Testis (tissue), 3 donors: ENCODE data around the gene MSRB1. TPM values are rescaled to one million over a fixed set of nuclear protein-coding genes. Genes with fewer than 3 reads are reported as not detected.
A peak's percentile ranks its signal among the peaks of the same experiment; 100 is the strongest.

ENCODE experiments used
- DNase-seq: peaks from one replicate; pipeline ENCODE4 v3.0.0-alpha.2; 2019
- H3K27ac ChIP-seq, 2 donors: fragments of 200-600 bp; sonication (generic); one replicate each; pipeline ENCODE4 v1.5.1; 2019
- H3K27me3 ChIP-seq: fragments of 200-600 bp; sonication (generic); one replicate; pipeline ENCODE4 v1.5.1; 2019
- H3K36me3 ChIP-seq: fragments of 200-600 bp; sonication (generic); one replicate; pipeline ENCODE4 v1.5.1; 2017; ENCODE audit warnings: low read depth; ENCODE audit errors: missing control alignments
- H3K4me1 ChIP-seq: fragments of 200-600 bp; sonication (generic); one replicate; pipeline ENCODE4 v1.5.1; 2019
- H3K4me3 ChIP-seq, 2 donors: fragments of 200-600 bp; sonication (generic); one replicate each; pipeline ENCODE4 v1.5.1; 2017 to 2019
- H3K9me3 ChIP-seq: fragments of 200-600 bp; sonication (generic); one replicate; pipeline ENCODE4 v1.5.1; 2017
- POLR2A ChIP-seq: fragments of 450-650 bp; IDR thresholded peaks from one replicate; pipeline ENCODE4 v1.6.1; 2017; ENCODE audit warnings: antibody characterized with exemption, mild to moderate bottlenecking, moderate library complexity
- WGBS, 2 donors: methylation state at CpG; one replicate each; pipeline ENCODE4 v1.1.5; 2018; 5-methylcytosine and 5-hydroxymethylcytosine counted together
- intact Hi-C: fragments of 100-400 bp; cut with DNase I; formaldehyde crosslinking; loops from one replicate; pipeline ENCODE4 v1.15.1; 2023; ENCODE audit warnings: low total_unique reads
- polyA plus RNA-seq: library from polyadenylated mRNA; stranded (reverse); fragments of 350-450 nt; fragmentation: Illumina TruSeq; extraction: RNeasy Lipid Tissue Mini Kit (QIAGEN cat#74804); gene quantifications from one replicate; pipeline ENCODE4 v1.2.3, GENCODE V29; 2014; ENCODE audit warnings: low read depth, low replicate concordance; ENCODE audit not compliant: insufficient read depth
- total RNA-seq, 2 donors: library from RNA; depleted of rRNA; stranded (reverse); fragments of >200 nt; gene quantifications; one replicate each; pipeline ENCODE4 v1.2.3, GENCODE V29; 2016
- TF ChIP-seq, protein P1 (sequence below), 3 experiments: fragments of 450-650 bp in 2 of 3; fragments of 200-600 bp in 1 of 3; sonication (generic) in 1 of 3; IDR thresholded peaks; one replicate each; pipeline ENCODE4 v1.5.1; 2016 to 2019; ENCODE audit warnings: antibody characterized with exemption in 3 of 3, mild to moderate bottlenecking in 2 of 3, moderate library complexity in 1 of 3

MSRB1 gene
- total and polyA plus RNA-seq, 3 donors from 2014 or later, result 17.5 to 35.2 (median 19.8) TPM

DNA sequence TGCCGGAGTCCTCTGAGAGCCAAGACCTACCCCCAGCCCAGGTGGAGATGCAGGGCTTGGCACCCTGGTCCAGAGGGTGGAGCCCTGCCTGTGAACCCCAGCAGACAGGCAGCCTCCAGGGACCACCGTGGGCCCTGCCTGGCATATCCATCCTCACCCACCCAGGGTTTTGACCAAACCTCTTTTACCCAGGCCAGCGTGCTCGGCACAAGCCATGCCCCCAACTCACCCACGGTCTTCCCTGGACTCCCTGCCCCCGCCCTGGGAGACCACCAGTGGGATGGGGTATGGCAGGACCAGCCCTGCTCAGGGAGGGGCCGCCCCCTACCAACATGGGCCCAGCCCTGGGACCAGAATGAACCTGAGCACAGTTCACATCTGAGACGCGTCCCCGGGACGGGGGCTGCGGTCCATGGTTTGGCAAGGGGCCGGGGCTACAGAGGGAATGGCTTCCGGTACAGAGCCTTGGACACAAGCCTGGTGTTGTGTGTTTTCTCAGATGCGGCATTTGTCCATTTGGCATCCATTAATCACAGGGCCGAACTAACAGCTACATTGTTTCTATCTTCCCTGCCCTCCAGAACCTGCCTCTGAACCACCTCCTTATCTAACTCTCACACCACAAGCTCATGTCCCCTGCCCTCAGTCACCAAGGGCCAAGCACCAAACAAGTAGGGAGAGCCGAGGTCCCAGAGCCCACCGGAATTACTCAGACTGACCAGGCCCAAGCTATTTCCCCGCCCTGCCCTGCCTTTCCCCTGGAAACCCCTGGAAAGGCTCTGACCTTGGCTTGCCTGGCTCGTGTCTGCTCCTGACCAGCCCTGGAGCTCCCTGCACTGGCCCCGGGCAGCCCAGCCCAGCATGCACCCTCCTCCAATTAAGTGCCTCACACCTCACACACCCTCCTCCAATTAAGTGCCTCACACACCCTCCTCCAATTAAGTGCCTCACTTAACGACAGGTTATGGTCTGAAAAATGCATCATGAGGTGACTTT is 38.9 kb downstream of the MSRB1 start:
- WGBS, 2 donors, result 33 to 53% methylated on average over 15 to 22 of the region's 22 CpGs
- H3K9me3 ChIP-seq, result no peaks in the 10 kb centered on the region
- TF ChIP-seq, protein P1, sequence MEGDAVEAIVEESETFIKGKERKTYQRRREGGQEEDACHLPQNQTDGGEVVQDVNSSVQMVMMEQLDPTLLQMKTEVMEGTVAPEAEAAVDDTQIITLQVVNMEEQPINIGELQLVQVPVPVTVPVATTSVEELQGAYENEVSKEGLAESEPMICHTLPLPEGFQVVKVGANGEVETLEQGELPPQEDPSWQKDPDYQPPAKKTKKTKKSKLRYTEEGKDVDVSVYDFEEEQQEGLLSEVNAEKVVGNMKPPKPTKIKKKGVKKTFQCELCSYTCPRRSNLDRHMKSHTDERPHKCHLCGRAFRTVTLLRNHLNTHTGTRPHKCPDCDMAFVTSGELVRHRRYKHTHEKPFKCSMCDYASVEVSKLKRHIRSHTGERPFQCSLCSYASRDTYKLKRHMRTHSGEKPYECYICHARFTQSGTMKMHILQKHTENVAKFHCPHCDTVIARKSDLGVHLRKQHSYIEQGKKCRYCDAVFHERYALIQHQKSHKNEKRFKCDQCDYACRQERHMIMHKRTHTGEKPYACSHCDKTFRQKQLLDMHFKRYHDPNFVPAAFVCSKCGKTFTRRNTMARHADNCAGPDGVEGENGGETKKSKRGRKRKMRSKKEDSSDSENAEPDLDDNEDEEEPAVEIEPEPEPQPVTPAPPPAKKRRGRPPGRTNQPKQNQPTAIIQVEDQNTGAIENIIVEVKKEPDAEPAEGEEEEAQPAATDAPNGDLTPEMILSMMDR (IDR thresholded peaks at IDR 0.05), result no peak
- no peak for TF ChIP-seq POLR2A
- peaks cover 12% of the 10 kb centered on the region for H3K4me1 ChIP-seq
- H3K4me3 ChIP-seq, result no peak overlapping the region
- H3K36me3 ChIP-seq, result no peaks in the 10 kb centered on the region
- H3K27ac ChIP-seq, result no peak overlapping the region
- no peaks in the 10 kb centered on the region for H3K27me3 ChIP-seq
- intact Hi-C loops, result no loop called here
- DNase-seq, result peak; percentile 90

DNA sequence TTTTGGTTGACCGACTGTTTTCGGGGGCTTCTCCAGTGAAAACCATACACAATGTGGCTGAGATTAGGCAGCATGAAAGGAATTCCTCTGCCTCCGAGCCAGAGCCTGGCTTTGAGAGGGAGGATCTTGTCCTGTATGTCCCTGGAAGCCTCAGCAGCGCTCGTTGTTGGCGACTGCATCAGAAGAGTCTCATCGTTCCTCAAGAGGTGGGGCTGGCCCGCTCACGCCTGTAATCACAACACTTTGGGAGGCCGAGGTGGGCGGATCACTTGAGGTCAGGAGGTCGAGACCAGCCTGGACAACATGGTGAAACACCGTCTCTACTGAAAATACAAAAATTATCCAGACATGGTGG is 39.8 kb downstream of the MSRB1 start:
- TF ChIP-seq, protein P1 (IDR thresholded peaks at IDR 0.05), result no peak
- no peak for TF ChIP-seq POLR2A
- Histone ChIP-seq H3K27ac (no peak overlapping the region), H3K4me1 (peaks cover 12% of the 10 kb centered on the region), H3K9me3 (no peaks in the 10 kb centered on the region), H3K4me3 (no peak overlapping the region), H3K27me3 (no peaks in the 10 kb centered on the region), H3K36me3 (no peaks in the 10 kb centered on the region)
- 31 to 56% methylated on average over 13 of the region's 13 CpGs for WGBS, 2 donors
- intact Hi-C loops, result no loop called here
- peak; percentile 34 for DNase-seq

DNA sequence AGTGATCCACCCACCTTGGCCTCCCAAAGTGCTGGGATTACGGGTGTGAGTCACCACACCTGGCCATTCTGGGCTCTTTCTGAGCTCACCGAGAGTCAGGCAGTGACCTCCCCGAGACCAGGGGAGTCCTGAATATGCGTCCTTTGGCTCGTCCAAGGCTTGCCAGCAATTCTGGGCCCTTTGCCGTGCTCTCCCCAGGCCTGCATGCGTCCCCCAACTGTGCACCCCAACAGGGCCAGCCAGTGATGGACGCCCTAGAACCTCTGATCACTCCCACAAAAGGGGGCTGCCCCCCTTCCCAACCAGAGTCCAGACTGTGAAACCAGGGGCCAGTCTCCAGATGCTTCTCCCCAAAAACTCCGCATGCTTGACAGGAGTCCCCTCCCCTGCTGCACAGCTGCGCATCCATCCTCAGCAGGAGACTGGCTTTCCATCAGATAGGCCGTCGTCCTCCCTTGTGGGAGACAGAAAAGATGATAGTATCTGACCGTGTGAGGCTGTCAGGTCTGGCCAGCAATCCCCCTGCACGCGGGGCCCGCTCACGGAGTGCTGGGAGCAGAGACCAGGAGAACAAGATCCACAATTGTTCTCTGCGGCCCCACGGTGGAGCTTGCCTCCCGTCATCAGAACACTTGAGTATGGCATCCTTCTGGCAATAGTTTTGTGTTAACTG is 40.3 kb downstream of the MSRB1 start:
- DNase-seq, result no peak
- WGBS, 2 donors, result 67 to 82% methylated on average over 16 to 20 of the region's 20 CpGs
- intact Hi-C loops, result no loop called here
- no peak overlapping the region for H3K27ac ChIP-seq
- no peaks in the 10 kb centered on the region for H3K9me3 ChIP-seq
- TF ChIP-seq, protein P1 (IDR thresholded peaks at IDR 0.05), result no peak
- no peak for TF ChIP-seq POLR2A
- H3K4me1 ChIP-seq, result peaks cover 12% of the 10 kb centered on the region
- H3K4me3 ChIP-seq, result no peak overlapping the region
- no peaks in the 10 kb centered on the region for H3K36me3 ChIP-seq
- no peaks in the 10 kb centered on the region for H3K27me3 ChIP-seq

DNA sequence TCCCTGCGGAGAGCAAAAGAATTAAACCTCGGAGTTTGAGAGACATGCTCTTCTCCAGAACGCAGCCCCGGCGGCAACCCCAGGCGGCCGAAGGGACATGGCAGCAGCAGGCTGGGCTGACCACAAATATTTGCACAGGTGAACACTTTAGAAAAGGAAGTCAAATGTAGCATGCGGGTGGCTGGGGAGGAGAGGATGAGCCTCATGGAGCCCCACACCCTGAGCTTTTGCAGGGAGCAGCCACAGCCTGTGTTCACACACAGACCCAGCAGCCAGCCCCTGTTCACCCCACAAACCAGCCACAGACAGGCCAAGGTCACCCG is 42.6 kb downstream of the MSRB1 start:
- TF ChIP-seq, protein P1 (IDR thresholded peaks at IDR 0.05), result no peak
- no peak for TF ChIP-seq POLR2A
- Histone ChIP-seq H3K9me3 (no peaks in the 10 kb centered on the region), H3K27me3 (no peaks in the 10 kb centered on the region), H3K4me3 (no peak overlapping the region), H3K4me1 (peaks cover 12% of the 10 kb centered on the region), H3K27ac (no peak overlapping the region), H3K36me3 (no peaks in the 10 kb centered on the region)
- no peak for DNase-seq
- intact Hi-C loops, result no loop called here
- WGBS, 2 donors, result 93 to 94% methylated on average over 8 to 9 of the region's 9 CpGs
